ENCODE measurements around the gene CCDC57.

The CCDC57 gene

GRCh38 chr17:82092628-82092994 lies 120.0 kb downstream of the CCDC57 start:
- DNase-seq (ENCODE audit: low read depth in 2 of 2): no peak

DNA sequence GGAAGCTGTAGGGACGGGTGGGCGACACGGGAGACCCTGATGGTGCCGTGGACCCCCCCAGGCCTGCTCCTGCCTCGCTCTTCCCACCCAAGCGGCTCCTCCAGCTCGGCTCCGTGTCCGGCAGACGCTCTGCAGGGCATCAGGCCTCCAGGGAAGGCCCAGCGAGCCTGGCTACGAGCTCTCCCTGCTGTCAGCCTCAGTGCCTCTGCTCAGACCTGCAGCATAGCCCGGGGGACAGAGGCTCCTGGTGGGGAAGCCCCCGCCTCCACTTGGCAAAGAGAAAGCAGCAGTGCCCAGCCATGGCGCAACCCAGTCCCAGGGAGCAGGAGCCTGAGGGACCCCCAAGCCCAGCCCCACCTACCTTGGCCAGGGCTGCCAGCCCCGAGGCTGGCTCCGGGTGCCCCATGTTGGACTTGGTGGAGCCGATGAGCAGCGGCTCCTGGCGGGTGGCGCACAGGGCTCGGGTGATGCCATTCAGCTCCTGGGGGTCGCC lies 120.5 kb downstream of the CCDC57 start:
- DNase-seq (ENCODE audit: low read depth in 2 of 2): no peak

DNA sequence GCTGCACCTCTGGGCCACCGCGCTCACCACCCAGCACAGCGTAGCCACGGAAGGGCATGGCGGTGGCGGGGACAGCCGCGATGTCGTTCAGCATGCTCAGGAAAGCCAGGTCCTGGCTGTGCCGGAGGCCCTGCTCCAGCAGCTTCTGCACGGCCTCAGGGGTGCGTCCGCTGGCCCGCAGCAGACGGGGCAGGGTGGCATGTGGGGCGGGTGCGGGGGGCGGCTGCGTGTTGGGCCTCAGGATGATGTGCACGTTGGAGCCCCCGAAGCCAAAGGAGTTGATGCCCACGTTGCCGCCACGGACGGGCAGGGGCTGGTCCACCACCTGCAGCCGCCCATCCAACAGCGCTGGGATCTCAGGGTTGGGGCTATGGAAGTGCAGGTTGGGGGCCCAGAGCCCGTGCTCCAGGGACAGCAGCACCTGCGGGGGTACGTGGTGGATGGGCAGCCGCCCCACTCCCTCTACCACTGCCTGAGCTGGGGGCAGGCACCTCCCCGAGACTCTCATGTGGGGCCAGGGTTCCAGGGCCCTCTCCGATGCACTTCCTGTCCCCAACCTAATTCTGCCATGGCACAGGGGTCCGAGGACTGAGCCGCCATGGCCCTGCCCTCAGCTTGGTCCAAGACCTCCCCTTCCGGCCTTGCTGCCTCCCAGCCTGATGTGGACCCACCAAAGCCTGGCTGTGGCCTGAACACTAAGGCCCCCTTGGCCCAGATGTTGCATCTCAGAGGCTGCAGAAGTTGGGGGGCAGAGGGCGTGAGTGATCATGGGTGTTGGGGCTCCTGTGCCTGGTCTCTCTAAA lies 121.2 kb downstream of the CCDC57 start:
- DNase-seq (ENCODE audit: low read depth in 2 of 2): no peak

DNA sequence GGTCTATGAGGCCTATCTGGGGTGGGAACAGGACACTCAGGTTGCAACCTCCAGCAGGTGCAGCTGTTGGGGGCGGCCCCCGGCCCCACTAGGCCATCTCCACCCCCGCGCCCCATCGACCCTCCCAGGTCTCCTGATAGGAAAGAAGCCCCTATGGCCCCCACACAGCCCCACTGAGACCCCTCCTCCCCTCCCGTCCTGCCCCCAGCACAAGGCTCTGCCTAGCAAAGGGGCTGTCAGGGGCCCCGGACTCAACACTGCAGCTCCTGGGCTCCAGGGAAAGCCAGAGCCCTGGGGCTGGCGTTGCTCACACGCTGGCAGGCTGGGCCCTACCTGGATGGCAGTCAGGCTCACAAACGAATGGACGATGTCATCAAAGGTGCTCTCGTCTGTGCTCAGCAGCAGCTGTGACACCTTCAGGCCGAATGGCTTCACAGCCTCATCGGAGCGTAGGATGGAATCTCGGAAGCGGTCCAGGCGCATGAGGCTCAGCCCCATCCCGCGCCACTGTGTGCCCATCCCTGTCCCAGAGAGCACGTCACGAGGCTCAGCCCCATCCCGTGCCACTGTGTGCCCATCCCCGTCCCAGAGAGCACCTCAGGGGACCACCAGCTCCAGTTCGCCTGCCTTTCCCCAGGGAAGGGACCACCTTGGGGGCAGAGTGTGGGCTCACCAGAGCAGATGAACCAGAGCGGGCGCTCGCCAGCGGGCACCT lies 121.9 kb downstream of the CCDC57 start:
- DNase-seq (ENCODE audit: low read depth in 2 of 2): no peak

DNA sequence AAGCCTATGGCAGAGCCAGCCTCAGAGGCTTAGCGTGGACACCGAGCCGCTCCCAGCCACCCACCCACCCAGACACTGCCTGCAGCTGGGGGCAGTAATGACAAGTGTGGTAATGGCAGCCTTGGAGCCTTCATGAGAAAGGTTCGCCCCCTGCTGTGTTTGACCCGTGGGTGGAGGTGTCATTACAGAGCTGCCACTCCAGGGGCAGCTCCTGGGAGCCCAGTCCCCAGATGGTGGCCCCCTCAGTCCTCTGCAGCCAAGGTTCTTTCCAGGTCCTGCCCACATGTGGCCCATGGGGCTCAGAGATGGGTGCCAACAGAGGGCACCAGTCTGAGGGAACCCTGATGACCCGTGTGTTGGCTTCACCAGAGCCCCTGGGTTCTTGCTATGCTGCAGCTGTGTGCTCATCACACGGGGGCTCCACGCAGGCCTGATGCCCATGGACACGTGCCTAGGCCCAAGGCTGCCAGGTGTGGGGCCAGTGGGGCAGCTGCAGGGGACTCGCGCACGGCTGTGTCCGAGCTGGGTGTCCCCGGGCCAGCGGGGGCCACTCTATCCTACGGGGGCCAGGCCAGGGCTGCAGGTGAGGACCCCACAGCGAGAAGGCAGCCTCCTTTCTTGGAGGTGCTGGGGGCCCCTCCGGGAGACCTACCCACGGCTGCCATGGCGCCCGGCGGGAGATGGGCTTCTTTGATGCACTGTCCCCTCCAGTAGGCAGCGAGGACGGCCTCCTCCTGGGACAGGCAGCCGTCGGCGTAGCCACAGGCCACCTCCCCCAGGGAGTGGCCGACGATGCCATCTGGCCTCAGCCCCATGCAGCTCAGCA lies 122.7 kb downstream of the CCDC57 start:
- DNase-seq (ENCODE audit: low read depth in 2 of 2): no peak

GRCh38 chr17:82088838-82089722 lies 123.6 kb downstream of the CCDC57 start:
- DNase-seq (ENCODE audit: low read depth in 2 of 2): no peak

DNA sequence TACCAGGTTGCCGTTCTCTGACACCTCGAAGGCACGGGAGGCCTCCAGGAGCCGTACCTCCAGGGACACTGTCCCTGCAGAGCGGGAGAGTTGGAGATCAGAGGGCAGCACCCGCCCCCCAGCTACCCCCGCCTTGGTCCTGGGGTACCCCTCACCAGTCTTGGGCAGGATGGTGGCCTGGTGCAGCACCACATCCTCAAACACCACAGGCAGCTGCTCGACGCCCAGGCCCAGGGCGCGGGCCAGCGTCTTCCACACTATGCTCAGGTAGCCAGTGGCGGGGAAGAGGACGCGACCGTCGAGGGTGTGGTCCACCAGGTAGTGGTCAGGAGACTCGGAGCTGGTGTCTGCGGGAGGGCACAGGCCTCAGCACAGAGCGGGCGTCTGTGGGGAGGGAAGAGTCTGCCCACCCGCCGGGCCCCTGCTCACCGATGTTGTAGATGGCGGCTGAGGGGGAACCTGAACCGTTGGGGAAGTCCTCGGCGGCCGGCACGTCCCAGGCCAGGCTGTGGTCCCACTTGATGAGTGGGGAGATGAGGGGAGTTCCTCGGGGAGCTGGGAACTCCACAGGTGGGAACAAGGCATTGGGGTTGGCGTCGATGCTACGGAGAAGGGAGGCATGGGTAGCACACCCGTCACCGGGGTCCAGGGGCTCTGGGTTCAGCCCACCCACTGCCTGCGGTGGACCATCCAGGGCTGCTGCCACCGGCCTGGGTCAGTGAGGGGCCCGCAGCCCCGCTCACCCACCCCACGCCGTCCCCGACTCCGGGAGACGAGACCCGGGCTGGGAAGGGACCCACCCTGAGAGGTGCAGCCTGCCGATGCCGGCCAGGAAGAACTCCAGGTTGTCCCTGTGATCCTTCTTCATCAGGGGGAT lies 124.4 kb downstream of the CCDC57 start:
- no peak for DNase-seq (ENCODE audit: low read depth in 2 of 2)

DNA sequence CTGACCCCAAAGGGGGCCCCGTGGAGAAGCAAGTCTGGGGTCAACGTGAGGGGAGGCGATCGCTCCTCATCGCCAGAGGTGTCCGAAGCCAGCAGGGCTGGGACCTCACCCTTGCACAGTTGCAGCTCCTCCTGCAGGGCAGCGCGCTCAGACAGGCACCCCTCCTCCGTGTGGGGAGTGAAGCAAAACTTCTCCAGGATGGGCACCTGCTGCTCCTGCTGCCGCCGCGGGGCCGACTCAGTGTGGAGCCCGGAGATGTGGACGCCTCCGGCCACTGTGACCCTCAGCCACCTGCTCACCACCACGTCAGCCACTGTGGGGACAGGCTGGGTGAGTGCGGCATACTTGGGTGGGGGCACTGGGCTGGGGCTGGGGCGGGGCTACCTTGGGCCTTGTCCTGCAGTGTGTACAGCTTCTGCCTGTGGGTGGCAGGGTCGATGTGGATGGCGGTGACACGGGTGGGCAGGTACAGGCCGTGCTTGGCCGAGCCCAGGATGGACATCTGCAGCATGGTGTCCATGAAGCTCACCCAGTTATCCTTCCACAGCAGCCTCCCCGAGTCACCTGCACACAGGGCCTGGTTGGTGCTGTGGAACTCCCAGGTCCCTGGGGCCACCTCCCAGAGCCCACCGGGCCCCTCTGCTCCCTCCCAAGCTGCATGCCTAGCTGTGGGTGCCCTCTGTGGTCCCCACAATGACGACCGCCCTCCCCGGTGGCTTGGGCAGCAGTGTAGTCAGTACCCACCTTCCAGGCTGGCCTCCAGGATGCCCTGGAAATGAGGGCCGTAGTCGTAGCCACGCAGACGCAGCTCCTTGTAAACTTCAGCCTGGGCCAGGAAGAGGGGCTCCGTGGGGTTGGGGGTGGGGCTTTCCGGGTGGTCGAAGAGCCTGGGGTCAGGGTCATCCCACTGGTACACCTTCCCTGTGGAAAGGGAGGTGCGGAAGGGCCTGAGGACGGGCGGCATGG lies 125.4 kb downstream of the CCDC57 start:
- no peak for DNase-seq (ENCODE audit: low read depth in 2 of 2)

DNA sequence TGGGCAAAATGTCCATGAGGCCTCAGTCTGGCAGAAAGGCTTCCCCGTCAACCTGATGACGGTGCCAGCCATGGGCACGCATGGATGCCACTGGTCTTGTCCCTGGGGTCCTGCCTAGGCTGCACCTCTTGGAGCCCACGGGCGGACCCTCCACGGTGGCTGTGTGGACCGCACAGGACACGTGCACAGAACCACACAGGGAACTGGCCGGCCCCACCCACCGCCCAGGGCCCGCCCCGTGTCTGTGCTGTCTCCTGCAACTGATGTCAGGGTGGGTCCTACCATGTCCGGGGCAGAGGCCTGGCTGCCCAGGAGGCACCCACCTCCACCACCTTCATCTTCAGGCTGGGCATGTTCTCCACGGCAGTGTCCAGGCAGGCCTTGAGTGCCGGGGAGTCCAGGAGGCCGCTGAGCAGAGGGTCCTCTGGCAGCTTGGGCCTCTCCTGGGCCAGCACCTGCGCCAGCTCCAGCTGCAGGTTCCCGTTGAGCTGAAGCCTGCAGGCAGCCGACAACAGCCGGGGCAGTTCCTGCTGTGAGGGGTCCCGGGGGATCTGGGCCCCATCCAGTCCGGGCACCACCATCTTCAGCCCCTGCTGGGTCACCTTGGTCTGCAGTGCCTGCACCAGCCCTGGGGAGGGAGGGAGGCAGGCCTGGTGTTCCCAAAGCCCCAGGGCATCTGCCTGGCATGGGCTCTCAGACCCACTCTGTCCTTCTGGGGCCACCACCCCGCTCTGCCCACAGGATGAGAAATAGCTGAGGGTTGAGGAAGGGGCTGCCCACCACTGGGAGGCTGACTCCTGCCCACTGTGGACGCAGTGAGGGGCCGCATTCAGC lies 126.5 kb downstream of the CCDC57 start:
- DNase-seq (ENCODE audit: low read depth in 2 of 2): no peak

GRCh38 chr17:82085031-82085861 lies 127.4 kb downstream of the CCDC57 start:
- DNase-seq (ENCODE audit: low read depth in 2 of 2): no peak

- DNase-seq (ENCODE audit: low read depth in 2 of 2): no peak
Measured at GRCh38 chr17:82084373-82085030, 128.1 kb downstream of the CCDC57 start.

- DNase-seq (ENCODE audit: low read depth in 2 of 2): no peak
Measured at GRCh38 chr17:82083533-82084359, 128.9 kb downstream of the CCDC57 start.

DNA sequence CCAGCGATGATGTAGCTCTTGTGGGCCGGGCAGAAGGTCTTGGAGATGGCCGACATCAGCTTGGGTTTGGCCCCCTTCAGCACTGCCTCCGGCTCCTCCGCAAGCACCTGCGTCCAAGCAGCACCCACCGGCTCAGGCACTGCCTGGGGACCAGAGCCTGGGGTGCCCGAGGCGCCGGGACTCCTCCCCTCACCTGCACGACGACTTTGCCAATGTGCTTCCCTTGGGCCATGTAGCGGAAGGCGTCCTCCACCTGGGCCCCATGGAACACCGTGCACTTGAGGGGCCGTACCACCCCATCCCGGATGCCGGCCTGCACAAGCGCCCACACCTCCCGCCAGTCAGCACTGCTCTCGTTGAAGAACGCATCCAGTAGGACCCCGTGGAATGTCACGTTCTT lies 129.6 kb downstream of the CCDC57 start:
- no peak for DNase-seq (ENCODE audit: low read depth in 2 of 2)

DNA sequence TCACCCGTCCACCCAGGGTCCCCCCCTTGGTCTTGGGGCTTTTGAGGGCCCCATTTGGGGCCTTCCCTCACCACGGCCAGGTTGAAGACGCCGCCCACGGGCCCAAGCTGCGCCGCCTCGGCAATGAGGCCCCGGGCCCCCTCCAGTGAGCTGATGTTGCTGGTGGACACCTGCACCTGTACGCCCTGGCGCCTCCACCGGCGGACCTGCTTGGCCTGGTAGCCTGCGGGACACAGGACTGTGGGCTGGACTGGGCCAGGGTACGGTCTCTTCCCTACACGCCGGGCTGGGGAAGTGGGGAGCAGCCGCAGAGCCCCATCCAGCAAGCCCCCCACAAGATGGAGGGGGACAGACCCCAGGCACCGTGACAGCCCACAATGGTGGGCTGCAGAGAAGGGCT lies 130.2 kb downstream of the CCDC57 start:
- no peak for DNase-seq (ENCODE audit: low read depth in 2 of 2)

GRCh38 chr17:82081966-82082365 lies 130.7 kb downstream of the CCDC57 start:
- DNase-seq (ENCODE audit: low read depth in 2 of 2): no peak

- no peak for DNase-seq (ENCODE audit: low read depth in 2 of 2)
Measured at GRCh38 chr17:82081546-82081945, 131.1 kb downstream of the CCDC57 start.

All from stimulated activated CD4-positive, alpha-beta T cell treated with anti-CD3 and anti-CD28 coated beads, Interleukin-1b, Interleukin-23, amount 100 ng/mL, for 1 hour (primary cell).